Osteocyte (in vitro differentiated cells): ENCODE results near the gene A2ML1. TPM values are rescaled to one million over a fixed set of nuclear protein-coding genes. Genes with fewer than 3 reads are reported as not detected.

Experiments used
- DNase-seq: peaks from one replicate; pipeline ENCODE4 v3.0.0; 2021; ENCODE audit warnings: mixed read lengths; ENCODE audit not compliant: unreplicated experiment; ENCODE audit errors: extremely low spot score
- H3K27ac Mint-ChIP-seq: one replicate; pipeline ENCODE4 v1.8.0; 2021; ENCODE audit warnings: mild to moderate bottlenecking, mixed read lengths; ENCODE audit not compliant: unreplicated experiment
- H3K27me3 Mint-ChIP-seq: one replicate; pipeline ENCODE4 v1.8.0; 2021; ENCODE audit warnings: mixed read lengths; ENCODE audit not compliant: unreplicated experiment
- H3K36me3 Mint-ChIP-seq: one replicate; pipeline ENCODE4 v1.8.0; 2021; ENCODE audit warnings: mixed read lengths; ENCODE audit not compliant: unreplicated experiment
- H3K4me1 Mint-ChIP-seq: one replicate; pipeline ENCODE4 v1.8.0; 2021; ENCODE audit warnings: mixed read lengths; ENCODE audit not compliant: unreplicated experiment
- H3K4me3 Mint-ChIP-seq: one replicate; pipeline ENCODE4 v1.8.0; 2021; ENCODE audit warnings: mild to moderate bottlenecking, moderate library complexity, mixed read lengths; ENCODE audit not compliant: unreplicated experiment
- H3K9me3 Mint-ChIP-seq: one replicate; pipeline ENCODE4 v1.8.0; 2021; ENCODE audit warnings: mixed read lengths; ENCODE audit not compliant: unreplicated experiment
- total RNA-seq: library from RNA; stranded (reverse); gene quantifications from 2 replicates; pipeline ENCODE4 v1.2.1, GENCODE V29; 2021
- TF ChIP-seq, protein P1 (sequence below): fragments of 200-600 bp; sonication (generic); IDR thresholded peaks from 2 replicates; pipeline ENCODE4 v1.5.0; 2021; ENCODE audit warnings: antibody characterized with exemption, mild to moderate bottlenecking, moderate library complexity

The A2ML1 gene
- total RNA-seq, 1 donor from 2014 or later = not detected

GRCh38 chr12:8837291-8837690 lies 14.9 kb downstream of the A2ML1 start:
- no peaks in the 10 kb centered on the region for H3K4me1 Mint-ChIP-seq
- no peaks in the 10 kb centered on the region for H3K9me3 Mint-ChIP-seq
- no peaks in the 10 kb centered on the region for H3K36me3 Mint-ChIP-seq
- H3K27me3 Mint-ChIP-seq = no peaks in the 10 kb centered on the region
- H3K27ac Mint-ChIP-seq = no peak overlapping the region
- DNase-seq = no peak
- TF ChIP-seq, protein P1, sequence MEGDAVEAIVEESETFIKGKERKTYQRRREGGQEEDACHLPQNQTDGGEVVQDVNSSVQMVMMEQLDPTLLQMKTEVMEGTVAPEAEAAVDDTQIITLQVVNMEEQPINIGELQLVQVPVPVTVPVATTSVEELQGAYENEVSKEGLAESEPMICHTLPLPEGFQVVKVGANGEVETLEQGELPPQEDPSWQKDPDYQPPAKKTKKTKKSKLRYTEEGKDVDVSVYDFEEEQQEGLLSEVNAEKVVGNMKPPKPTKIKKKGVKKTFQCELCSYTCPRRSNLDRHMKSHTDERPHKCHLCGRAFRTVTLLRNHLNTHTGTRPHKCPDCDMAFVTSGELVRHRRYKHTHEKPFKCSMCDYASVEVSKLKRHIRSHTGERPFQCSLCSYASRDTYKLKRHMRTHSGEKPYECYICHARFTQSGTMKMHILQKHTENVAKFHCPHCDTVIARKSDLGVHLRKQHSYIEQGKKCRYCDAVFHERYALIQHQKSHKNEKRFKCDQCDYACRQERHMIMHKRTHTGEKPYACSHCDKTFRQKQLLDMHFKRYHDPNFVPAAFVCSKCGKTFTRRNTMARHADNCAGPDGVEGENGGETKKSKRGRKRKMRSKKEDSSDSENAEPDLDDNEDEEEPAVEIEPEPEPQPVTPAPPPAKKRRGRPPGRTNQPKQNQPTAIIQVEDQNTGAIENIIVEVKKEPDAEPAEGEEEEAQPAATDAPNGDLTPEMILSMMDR = no peak
- H3K4me3 Mint-ChIP-seq = no peak overlapping the region

GRCh38 chr12:8840321-8840720 lies 17.9 kb downstream of the A2ML1 start:
- Mint-ChIP-seq H3K4me1 (no peaks in the 10 kb centered on the region), H3K4me3 (no peak overlapping the region), H3K27ac (no peak overlapping the region), H3K27me3 (no peaks in the 10 kb centered on the region), H3K9me3 (no peaks in the 10 kb centered on the region), H3K36me3 (no peaks in the 10 kb centered on the region)
- TF ChIP-seq, protein P1 = no peak
- no peak for DNase-seq

DNA sequence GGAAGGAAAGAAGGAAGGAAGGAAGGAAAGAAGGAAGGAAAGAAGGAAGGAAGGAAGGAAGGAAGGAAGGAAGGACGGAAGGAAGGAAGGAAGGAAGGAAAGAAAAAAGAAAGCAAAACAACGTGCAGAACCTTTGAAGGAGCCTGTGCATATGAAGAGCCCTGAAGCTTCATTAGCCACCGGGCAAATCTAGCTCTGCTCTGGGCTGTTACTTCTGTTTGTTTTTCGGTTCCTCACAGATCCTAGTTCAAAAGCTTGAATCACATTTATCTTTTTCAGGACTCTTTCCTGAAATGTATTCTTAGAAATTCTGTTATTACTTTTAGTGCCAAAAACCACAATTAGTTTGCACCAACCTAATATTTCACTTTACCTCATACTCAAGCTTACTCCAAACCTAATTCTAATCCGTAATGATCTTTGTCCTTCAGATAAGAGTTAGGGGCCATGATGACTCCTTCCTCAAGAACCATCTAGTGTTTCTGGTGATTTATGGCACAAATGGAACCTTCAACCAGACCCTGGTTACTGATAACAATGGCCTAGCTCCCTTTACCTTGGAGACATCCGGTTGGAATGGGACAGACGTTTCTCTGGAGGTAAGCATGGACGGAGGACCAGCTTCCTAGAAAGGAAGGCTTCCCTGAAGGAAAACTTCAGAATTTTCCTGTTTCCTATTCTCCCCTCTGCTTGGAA lies 18.7 kb downstream of the A2ML1 start:
- Mint-ChIP-seq H3K27me3 (no peaks in the 10 kb centered on the region), H3K4me1 (no peaks in the 10 kb centered on the region), H3K36me3 (no peaks in the 10 kb centered on the region), H3K4me3 (no peak overlapping the region), H3K27ac (no peak overlapping the region), H3K9me3 (no peaks in the 10 kb centered on the region)
- TF ChIP-seq, protein P1 = no peak
- DNase-seq = no peak

DNA sequence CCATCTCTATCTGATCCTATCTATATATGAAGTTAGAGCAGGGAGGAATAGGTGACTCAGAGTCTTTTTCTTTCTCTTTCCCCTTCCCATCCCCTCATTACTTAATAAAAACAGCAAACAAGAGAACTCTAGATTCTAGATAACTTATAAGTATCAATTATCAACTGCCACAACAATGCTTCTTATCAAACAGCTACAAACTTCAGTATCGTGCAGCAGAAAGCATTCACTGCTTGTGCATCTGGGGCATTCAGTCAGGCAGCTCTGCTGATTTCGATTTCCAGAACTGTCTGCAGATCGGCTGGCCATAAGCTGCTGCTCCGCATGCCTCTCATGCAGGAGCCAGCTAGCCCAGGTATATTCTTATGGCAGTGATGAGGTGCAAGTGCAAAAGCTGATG lies 19.4 kb downstream of the A2ML1 start:
- TF ChIP-seq, protein P1 = no peak
- no peaks in the 10 kb centered on the region for H3K9me3 Mint-ChIP-seq
- H3K4me3 Mint-ChIP-seq = no peak overlapping the region
- H3K4me1 Mint-ChIP-seq = no peaks in the 10 kb centered on the region
- H3K27me3 Mint-ChIP-seq = no peaks in the 10 kb centered on the region
- H3K36me3 Mint-ChIP-seq = no peaks in the 10 kb centered on the region
- H3K27ac Mint-ChIP-seq = no peak overlapping the region
- no peak for DNase-seq

GRCh38 chr12:8844665-8845064 lies 22.2 kb downstream of the A2ML1 start:
- DNase-seq = no peak
- H3K9me3 Mint-ChIP-seq = no peaks in the 10 kb centered on the region
- H3K4me3 Mint-ChIP-seq = no peak overlapping the region

More at GRCh38 chr12:8844665-8845064, 22.2 kb downstream of the A2ML1 start:
- no peaks in the 10 kb centered on the region for H3K36me3 Mint-ChIP-seq
- H3K27me3 Mint-ChIP-seq = peaks cover 2% of the 10 kb centered on the region
- no peaks in the 10 kb centered on the region for H3K4me1 Mint-ChIP-seq
- TF ChIP-seq, protein P1 = no peak
- H3K27ac Mint-ChIP-seq = no peak overlapping the region
